ENCODE data around the gene LCE2D. TPM values are rescaled to one million over a fixed set of nuclear protein-coding genes. Genes with fewer than 3 reads are reported as not detected.

LCE2D gene
- total and polyA plus RNA-seq, 2 of the 4 experiments (the other 2 are of a cell fraction), result not detected

DNA sequence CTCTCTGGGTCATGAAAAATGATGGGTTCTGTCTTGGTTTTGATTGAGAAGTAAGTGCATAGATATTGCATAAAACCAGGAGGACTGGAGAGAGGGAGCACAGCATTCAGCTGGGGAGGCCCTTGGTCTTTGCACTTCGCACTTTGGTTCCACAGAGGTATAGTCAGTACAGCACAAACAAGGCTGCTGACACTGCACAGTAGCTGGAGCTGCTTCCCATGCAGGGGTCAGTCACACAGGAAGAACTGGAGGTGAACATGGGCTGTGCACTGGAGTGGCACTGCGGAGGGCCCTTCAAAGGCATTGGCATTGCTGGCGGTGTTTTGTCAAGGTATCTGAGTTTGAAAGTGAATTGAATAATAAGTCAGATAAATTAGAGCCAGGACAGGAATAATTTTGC, 4.5 kb upstream of the LCE2D start:
- no peaks in the 10 kb centered on the region for H3K9me3 ChIP-seq (ENCODE audit: control insufficient read depth, insufficient read depth, low read length)
- no CpG with 5 or more reads among the region's 3 CpGs for WGBS, 2 experiments (ENCODE audit: extremely low coverage in 2 of 2, insufficient read length in 1 of 2)
- H3K9me1 ChIP-seq (ENCODE audit: insufficient read depth, low read length), result no peaks in the 10 kb centered on the region
- dilution Hi-C loops (cut with HindIII; ENCODE audit: low sequenced_read_pairs, unreplicated experiment) (no loop called here), intact Hi-C loops (cut with micrococcal nuclease) (no loop called here), in situ Hi-C loops (cut with MboI; ENCODE audit: low sequenced_read_pairs) (loop anchor here (25.0 kb wide), 1 partner anchor 554 kb away; the partner anchor contains the start of genes LELP1 and PRR9)
- no peak overlapping the region for H4K8ac ChIP-seq (ENCODE audit: low read depth in 2 of 2, low read length in 2 of 2)
- H3K4ac ChIP-seq (ENCODE audit: low read depth, low read length), result no peak overlapping the region
- no peak overlapping the region for H4K5ac ChIP-seq (ENCODE audit: low read depth, low read length)
- H3K18ac ChIP-seq (ENCODE audit: low read depth, low read length), result no peak overlapping the region
- H2AFZ ChIP-seq (replicated peaks; ENCODE audit: low read length, poor library complexity), result no peak overlapping the region
- H3K27ac ChIP-seq (ENCODE audit: insufficient read depth, low read length), result no peak overlapping the region
- H3K36me3 ChIP-seq (ENCODE audit: control insufficient read depth, insufficient read depth, low read length), result no peaks in the 10 kb centered on the region
- no peak overlapping the region for H2BK20ac ChIP-seq (ENCODE audit: low read depth, low read length)
- H3K4me2 ChIP-seq (ENCODE audit: low read depth, low read length), result no peak overlapping the region
- no peaks in the 10 kb centered on the region for H4K20me1 ChIP-seq (ENCODE audit: insufficient read depth, low read length)
- H2BK15ac ChIP-seq (ENCODE audit: low read depth, low read length), result no peak overlapping the region
- H3K4me1 ChIP-seq (ENCODE audit: control insufficient read depth, insufficient read depth, low read length), result no peaks in the 10 kb centered on the region
- H3K23ac ChIP-seq (ENCODE audit: low read depth, low read length), result no peak overlapping the region
- H2BK120ac ChIP-seq (ENCODE audit: low read depth, low read length), result no peak overlapping the region
- ATAC-seq (ENCODE audit: low read depth) (no peak), DNase-seq (no peak)
- no peaks in the 10 kb centered on the region for H3K79me1 ChIP-seq (ENCODE audit: low read depth in 1 of 2, low read length in 2 of 2)
- BruUV-seq (replicated peaks), result no TSS peak
- CTCF ChIA-PET, result no interaction called here
- no peak overlapping the region for H3K4me3 ChIP-seq (ENCODE audit: insufficient read depth, low read depth, low read length)
- POLR2A ChIA-PET (ENCODE audit: unreplicated experiment), result no interaction called here
- TF ChIP-seq FOS (IDR thresholded peaks at IDR 0.05; ENCODE audit: low read depth, low read length), result no peak
- no peak for TF ChIP-seq ELK1 (IDR thresholded peaks at IDR 0.05; ENCODE audit: borderline replicate concordance, low read depth, low read length)
- TF ChIP-seq MAZ (IDR thresholded peaks at IDR 0.05; ENCODE audit: borderline replicate concordance, low read depth, low read length), result no peak
- no peak for TF ChIP-seq RFX5 (IDR thresholded peaks at IDR 0.05; ENCODE audit: low read depth, low read length)
- TF ChIP-seq POLR2A (IDR thresholded peaks at IDR 0.05; ENCODE audit: low read depth, low read length), result no peak
- no peak for TF ChIP-seq NFE2L2 (IDR thresholded peaks at IDR 0.05; ENCODE audit: low read depth, low read length)
- no peak for TF ChIP-seq CEBPB (IDR thresholded peaks at IDR 0.05; ENCODE audit: low read depth, low read length)
- no peak for TF ChIP-seq BHLHE40 (IDR thresholded peaks at IDR 0.05; ENCODE audit: low read depth, low read length)
- no peak for TF ChIP-seq MAFK (IDR thresholded peaks at IDR 0.05; ENCODE audit: low read depth, low read length)
- TF ChIP-seq SMC3 (IDR thresholded peaks at IDR 0.05; ENCODE audit: low read depth, low read length), result no peak
- TF ChIP-seq RAD21 (IDR thresholded peaks at IDR 0.05; ENCODE audit: low read length), result no peak
- no peak overlapping the region for H2AK5ac ChIP-seq (ENCODE audit: low read depth, low read length)
- no peaks in the 10 kb centered on the region; the same call in 1 of the 2 replicates for H3K27me3 ChIP-seq (ENCODE audit: control insufficient read depth, insufficient read depth, low read length)
- H2AK9ac ChIP-seq (replicated peaks; ENCODE audit: low read depth, low read length, poor library complexity), result no peak overlapping the region
- H3K56ac ChIP-seq (ENCODE audit: extremely low read depth, insufficient read depth, low read length), result no peak overlapping the region
- no peak overlapping the region for H2BK5ac ChIP-seq (ENCODE audit: low read depth, low read length, poor library complexity, severe bottlenecking)
- no peak overlapping the region for H4K91ac ChIP-seq (ENCODE audit: insufficient read depth, low read depth, low read length)
- no peak overlapping the region for H3K14ac ChIP-seq (replicated peaks; ENCODE audit: low read depth, low read length)
- H3K9ac ChIP-seq (ENCODE audit: low read depth, low read length), result no peak overlapping the region
